SK-N-MC (cell line): ENCODE data around the gene PAX5.

Experiments
- EZH2 ChIP-seq: fragments of 200-600 bp; sonication (generic); IDR thresholded peaks from one replicate; pipeline ENCODE4 v1.6.1; 2017; ENCODE audit warnings: antibody characterized with exemption
- POLR2AphosphoS5 ChIP-seq: IDR thresholded peaks from 2 replicates; pipeline ENCODE4 v1.6.1; 2012; ENCODE audit warnings: mild to moderate bottlenecking, low read depth, low read length, borderline replicate concordance

- TF ChIP-seq EZH2 (no peak), POLR2AphosphoS5 (no peak)
Measured at GRCh38 chr9:36963346-36963745, 70.7 kb downstream of the PAX5 start.
